ENCODE results near the gene SERPINA1.
"Not testable (repeated sequence)": the region's sequence is repeated elsewhere in the genome, so short reads cannot be mapped to it uniquely, and the experiment has no call there.

The SERPINA1 gene

GRCh38 chr14:94382716-94383596 is 5.4 kb downstream of the SERPINA1 start:
- DNase-seq: no peak

DNA sequence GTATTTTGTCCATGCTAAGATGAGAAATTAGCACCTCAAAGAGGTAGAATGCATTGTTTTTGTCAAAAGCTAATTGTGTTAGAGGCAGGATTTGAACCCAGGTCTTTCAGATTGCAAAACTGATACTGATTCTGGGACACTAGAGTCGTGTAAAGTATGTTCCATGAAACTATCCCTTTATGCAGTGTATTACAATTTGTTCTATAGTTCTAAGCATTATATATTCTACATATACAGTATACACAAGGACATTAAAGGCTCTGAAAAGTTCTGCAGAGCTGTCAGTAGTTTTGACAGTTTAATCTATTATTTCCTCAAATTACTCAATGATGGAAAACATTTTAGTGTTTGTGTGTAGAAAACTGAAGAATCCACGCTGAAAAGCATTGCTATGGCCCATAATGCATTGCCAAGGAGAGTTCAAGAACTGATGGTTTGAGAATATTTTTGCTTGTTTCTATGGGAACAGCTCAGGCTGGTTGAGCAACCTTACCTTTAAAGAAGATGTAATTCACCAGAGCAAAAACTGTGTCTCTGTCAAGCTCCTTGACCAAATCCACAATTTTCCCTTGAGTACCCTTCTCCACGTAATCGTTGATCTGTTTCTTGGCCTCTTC is 6.2 kb downstream of the SERPINA1 start:
- no peak for DNase-seq

- DNase-seq: no peak
These were observed 7.0 kb downstream of the SERPINA1 start for GRCh38 chr14:94381149-94382030.

DNA sequence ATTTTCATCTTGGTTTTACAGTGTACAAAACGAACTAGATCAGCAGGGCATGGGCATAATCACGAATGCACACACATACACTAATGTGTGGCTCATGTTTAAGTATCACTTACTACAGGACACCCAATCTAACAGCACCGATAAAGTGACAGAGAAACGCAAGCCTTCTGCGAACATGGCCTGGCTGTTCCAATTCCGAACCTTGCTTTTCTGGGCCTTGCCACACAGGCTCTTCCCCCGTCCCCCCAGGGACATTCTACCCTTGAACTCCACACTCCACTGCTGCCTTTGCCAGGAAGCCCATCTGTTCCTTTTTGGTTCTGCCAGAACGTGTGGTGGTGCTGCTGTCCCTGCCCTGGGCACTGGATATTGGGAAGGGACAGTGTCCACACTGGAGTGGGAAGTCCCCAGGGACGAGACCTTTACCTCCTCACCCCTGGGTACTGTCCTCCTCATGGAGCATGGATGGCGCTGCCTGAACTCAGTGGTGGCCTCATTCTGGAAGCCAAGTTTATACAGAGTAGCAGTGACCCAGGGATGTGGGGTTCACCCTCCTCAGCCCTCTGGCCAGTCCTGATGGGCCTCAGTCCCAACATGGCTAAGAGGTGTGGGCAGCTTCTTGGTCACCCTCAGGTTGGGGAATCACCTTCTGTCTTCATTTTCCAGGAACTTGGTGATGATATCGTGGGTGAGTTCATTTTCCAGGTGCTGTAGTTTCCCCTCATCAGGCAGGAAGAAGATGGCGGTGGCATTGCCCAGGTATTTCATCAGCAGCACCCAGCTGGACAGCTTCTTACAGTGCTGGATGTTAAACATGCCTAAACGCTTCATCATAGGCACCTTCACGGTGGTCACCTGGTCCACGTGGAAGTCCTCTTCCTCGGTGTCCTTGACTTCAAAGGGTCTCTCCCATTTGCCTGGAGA is 7.9 kb downstream of the SERPINA1 start:
- no peak for DNase-seq

GRCh38 chr14:94379291-94380224 is 8.8 kb downstream of the SERPINA1 start:
- no peak for DNase-seq

- DNase-seq: no peak
These were observed 9.7 kb downstream of the SERPINA1 start for GRCh38 chr14:94378527-94379290.

GRCh38 chr14:94377866-94378470 is 10.4 kb downstream of the SERPINA1 start:
- no peak for DNase-seq

DNA sequence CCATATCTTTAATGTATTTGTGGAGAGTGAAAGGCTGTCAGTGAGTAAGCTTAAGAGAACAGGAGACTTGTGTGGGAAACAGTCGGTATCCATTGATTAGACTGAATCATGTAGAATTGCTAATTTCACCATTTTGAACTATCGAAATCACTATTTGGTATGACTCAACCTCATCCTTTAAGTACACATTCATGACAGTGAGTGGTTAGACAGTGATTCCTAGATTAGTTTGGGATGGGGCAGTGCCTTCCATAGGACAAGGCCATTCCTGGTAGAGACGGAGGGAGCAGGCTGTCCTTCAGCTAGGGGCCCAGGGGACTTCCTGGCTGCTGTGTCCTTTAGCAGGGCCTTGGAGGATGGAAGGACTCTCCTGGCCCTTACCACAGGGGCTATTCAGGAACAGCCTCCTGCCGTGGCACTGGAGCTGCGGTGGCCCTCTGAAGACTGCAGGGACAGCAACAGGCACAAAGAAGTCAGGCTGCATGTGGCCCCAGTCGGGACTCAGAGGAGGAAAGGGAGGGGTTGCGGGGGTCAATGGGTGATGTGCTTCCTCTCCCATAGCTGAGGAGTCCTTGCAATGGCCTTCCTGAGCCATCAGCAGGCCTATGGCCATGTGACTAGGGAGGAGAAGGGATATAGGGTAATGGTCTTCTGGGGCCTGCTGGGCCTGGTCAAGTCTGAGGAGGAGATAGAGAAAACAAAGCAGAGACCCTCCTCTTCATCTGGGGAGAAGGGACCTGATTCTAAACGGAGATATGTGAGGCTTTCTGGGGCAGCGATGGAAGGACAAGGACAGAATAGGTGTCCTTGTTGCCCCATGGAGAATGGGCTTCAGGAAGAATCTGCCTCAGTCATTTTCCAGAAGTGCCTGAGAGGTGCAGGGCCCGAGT is 11.2 kb downstream of the SERPINA1 start:
- no peak for DNase-seq

DNA sequence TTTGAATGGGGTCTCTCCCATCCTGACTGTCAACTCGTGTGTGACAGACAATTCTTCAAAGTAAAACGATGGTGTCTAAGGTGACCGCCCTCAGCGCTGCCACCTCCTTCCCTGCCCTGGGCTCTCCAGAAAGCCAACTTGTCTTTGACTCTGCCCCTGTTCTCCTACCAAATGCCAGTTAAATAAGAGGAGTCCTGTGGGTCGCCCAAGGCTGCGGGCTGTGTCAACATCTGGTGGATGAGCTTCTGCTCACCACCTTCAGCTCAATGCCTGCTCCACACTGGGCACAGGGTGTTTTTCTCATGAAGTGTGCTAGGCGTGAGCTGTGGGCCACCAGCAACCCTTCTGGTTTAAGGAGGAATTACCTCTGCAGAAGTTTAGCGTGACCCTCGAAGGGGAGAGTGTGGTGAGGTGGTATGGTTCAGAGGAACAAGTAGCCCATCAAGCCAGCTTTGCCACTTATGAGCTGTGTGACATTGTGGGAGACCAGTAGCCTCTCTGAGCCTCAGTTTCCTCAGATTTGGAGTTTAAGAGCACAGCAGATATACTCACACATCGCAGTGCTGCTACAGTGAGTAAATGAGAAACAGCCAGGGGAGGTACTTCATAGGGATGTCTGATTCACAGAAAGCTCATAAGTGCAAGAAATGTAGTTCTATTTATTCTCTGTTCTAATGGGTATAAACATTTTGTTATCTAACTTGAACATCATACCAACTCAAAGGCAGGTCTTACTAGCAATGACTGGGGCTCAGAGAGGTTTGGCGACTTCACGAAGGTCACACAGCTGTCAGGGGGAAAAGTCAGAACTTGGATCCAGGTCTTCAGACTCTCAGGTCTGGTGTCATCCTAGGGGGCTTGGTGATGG is 12.1 kb downstream of the SERPINA1 start:
- no peak for DNase-seq

- no peak for DNase-seq
These were observed 12.8 kb downstream of the SERPINA1 start for GRCh38 chr14:94375552-94376107.

GRCh38 chr14:94374749-94375260 is 13.6 kb downstream of the SERPINA1 start:
- no peak for DNase-seq

DNA sequence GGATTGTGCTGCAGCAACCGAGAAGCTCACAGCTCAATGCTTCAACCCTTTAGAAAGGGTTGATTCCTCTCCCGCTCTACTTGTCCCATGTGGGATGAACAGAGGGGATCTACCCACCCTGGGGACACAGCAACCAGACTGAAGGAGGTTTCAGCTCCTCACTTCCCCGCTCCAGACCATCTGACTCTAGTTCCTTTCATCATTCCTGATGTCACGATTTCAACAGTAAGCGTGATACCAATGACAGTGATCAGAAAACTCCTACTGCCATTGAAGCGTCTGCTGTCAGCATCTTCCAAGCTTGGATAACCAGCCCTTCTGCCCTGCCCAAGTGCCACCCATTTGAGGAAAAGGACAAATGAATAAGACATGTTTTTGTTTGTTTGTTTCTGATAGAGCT is 14.3 kb downstream of the SERPINA1 start:
- DNase-seq: no peak

DNA sequence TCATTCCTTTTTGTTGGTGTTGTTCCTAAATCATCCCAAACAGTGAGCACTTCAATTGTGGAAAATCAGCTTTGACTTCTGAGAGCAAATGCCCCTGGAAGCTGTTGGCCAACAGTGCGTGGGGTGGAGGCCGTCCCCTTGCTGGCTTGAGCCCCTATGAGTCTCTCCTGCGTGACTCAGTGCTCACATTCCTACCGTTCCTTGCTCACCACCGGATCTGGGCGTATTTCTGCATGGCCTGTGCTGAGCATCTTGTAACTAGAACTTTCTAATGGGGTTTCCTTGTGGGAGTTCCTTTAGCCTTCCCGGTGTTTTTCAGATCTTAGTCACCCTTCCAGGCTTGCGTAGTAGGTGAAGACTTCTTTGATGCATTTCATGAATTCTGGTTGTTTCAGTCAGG is 14.7 kb downstream of the SERPINA1 start:
- DNase-seq: no peak

DNA sequence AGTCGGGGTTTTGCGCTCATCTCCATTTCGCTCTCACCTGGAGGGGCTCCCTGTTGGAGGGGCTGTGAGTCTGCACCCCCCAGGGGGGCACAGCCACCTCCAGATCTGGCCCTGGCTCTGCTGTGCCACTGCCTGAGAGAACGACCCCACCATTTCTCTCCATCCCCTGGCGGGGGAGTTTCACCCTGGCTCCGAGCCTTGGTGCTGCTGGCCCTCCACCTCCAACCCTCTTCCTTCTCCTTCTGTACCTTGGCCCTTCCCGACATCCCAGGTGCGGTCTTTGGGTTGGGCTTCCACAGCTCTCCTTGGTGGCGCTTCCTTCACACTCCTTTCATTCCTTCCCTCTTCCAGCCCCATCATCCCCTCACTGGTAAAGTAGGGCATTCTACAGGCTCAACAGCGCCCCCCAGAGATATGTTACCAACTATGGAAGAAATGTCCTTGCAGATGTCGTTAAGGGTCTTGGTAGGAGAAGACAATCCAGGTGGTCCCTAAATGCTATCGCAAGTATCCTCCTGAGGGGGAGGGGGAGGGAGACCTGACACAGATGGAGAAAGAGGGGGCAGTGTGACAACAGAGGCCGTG is 16.3 kb downstream of the SERPINA1 start:
- no peak for DNase-seq

GRCh38 chr14:94370524-94370910 is 17.9 kb downstream of the SERPINA1 start:
- DNase-seq: no peak

- DNase-seq: not testable (repeated sequence)
These were observed 18.5 kb downstream of the SERPINA1 start for GRCh38 chr14:94369766-94370523.

All from RPMI8226 (cell line).